ENCODE measurements around the gene SH3RF3. TPM values are rescaled to one million over a fixed set of nuclear protein-coding genes. Genes with fewer than 3 reads are reported as not detected.

The SH3RF3 gene
- total RNA-seq, 2 experiments from 2014 or later, result 1.4 TPM

DNA sequence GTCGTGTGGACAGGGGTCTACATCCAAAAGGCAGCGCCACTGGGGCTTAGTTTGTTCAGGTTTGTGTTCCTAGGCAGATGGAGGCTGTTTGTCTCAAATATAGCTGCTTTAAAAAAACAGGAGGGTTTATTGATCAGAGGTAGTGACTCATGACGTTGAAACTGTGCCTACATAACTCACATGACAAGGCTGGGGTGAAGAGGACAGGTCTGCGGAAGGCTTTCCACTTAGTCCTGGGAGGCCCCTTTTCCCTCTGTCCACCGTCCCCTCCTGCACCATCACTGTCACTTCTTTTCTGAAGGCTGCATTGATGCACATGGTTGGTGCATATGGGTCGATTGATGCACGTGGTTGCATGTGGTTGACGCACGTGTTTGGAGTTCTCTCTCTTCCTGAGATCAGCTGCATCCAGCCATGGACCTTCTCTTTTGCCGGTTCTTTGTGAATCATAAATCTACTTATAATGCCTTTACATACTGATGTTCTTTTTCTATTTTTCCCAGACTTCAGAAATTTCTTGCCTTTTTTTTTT, 10.9 kb downstream of the SH3RF3 start:
- peaks cover 22% of the 10 kb centered on the region for H3K27me3 Mint-ChIP-seq

GRCh38 chr2:109141006-109141600, 12.1 kb downstream of the SH3RF3 start:
- H3K27ac Mint-ChIP-seq, result no peak overlapping the region
- no peaks in the 10 kb centered on the region for H3K9me3 Mint-ChIP-seq (ENCODE audit: low read depth)
- peaks cover 19% of the 10 kb centered on the region for H3K27me3 Mint-ChIP-seq
- no peak overlapping the region for H3K4me3 Mint-ChIP-seq
- intact Hi-C loops (cut with DNase I, micrococcal nuclease), result no loop called here
- ChIA-PET CTCF (no interaction called here), POLR2A (no interaction called here)
- DNase-seq (no peak), ATAC-seq (no peak)
- peaks cover 46% of the 10 kb centered on the region for H3K4me1 Mint-ChIP-seq
- H3K36me3 Mint-ChIP-seq (ENCODE audit: low read depth), result no peaks in the 10 kb centered on the region

More for the DNA sequence above, 10.9 kb downstream of the SH3RF3 start:
- H3K4me3 Mint-ChIP-seq, result no peak overlapping the region
- no peak overlapping the region for H3K27ac Mint-ChIP-seq
- POLR2A ChIA-PET, result no interaction called here
- ATAC-seq (no peak), DNase-seq (no peak)
- no peaks in the 10 kb centered on the region for H3K9me3 Mint-ChIP-seq (ENCODE audit: low read depth)
- peaks cover 41% of the 10 kb centered on the region for H3K4me1 Mint-ChIP-seq
- intact Hi-C loops (cut with DNase I, micrococcal nuclease), result no loop called here
- no peaks in the 10 kb centered on the region for H3K36me3 Mint-ChIP-seq (ENCODE audit: low read depth)
- CTCF ChIA-PET, result interaction anchor here (0.6 kb wide), 1 partner anchor 380 kb away, joined by 3 read pairs; no protein-coding TSS in a partner anchor

DNA sequence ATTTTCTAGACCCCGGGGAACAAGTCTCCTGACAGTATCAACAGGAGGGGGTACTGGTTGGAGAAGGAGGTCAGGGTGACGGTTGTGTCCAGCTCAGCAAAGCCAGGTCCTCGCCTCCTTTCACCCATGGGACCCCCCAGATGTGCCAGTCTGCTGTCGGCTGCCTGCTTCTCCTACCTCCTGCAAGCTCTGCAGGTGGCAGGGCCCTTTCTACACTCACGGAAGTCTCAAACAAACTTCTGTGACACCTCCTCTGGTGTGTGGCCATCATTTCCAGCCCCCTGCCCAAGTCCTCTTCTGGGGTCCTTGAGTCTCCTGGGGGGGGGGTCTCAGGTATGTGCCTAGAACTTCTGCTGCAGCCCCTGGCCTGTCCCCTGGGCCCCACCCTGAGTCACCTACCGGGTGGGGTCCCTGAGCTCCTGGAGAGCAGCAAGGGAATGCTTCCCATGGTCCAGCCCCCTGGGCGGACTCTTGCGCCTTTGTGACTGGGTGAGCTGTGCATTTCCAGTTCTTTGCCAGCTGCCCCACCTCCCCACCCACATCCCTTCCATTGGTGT, 12.8 kb downstream of the SH3RF3 start:
- intact Hi-C loops (cut with DNase I, micrococcal nuclease), result no loop called here
- CTCF ChIA-PET, result no interaction called here
- Mint-ChIP-seq H3K4me1 (peaks cover 46% of the 10 kb centered on the region), H3K27me3 (peaks cover 19% of the 10 kb centered on the region), H3K36me3 (ENCODE audit: low read depth) (no peaks in the 10 kb centered on the region), H3K27ac (no peak overlapping the region), H3K4me3 (no peak overlapping the region), H3K9me3 (ENCODE audit: low read depth) (no peaks in the 10 kb centered on the region)
- ATAC-seq, result no peak
- no peak for DNase-seq
- POLR2A ChIA-PET, result no interaction called here

DNA sequence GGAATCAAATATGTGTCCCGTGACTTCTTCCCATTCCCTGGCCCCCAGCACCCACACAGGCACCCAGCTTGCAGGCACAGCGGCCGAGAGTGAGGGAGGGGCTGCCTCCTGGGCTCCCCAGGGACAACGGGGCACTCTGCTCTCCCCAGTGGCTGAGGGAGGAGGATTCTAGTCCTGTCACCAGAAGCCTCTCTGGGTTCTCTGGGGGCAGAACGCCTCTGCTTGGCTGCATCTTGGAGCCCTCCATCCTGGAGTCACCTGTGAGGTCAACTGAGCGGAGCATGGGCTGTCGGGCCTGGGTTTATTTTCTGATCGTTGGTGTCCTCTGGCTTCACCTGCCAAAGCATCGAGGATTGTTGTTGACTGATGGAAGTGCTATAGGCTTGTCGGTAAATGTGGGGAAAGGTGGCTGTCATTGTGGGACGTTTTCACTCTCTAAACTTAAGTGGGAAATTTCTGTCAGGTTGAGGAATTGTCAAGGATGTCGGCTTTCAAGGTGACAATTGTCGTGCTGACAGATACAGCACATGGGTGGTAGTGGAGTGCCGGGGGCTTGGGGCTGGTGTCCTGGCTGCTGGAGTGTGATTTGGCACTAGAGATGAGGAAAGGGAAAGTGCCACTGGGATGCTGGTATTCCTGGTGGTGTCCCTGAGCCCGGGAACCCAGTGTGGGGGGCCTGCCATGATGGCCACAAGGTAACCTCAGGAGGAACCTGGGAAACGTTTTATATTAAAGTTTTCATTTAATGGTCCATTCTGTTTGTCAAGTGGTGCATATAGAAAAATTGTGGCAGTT, 13.6 kb downstream of the SH3RF3 start:
- no peak overlapping the region for H3K27ac Mint-ChIP-seq
- intact Hi-C loops (cut with DNase I, micrococcal nuclease), result no loop called here
- no peak for DNase-seq
- ChIA-PET CTCF (no interaction called here), POLR2A (no interaction called here)
- no peak overlapping the region for H3K4me3 Mint-ChIP-seq
- no peaks in the 10 kb centered on the region for H3K36me3 Mint-ChIP-seq (ENCODE audit: low read depth)
- ATAC-seq, result no peak
- H3K4me1 Mint-ChIP-seq, result peaks cover 46% of the 10 kb centered on the region
- peaks cover 25% of the 10 kb centered on the region for H3K27me3 Mint-ChIP-seq
- no peaks in the 10 kb centered on the region for H3K9me3 Mint-ChIP-seq (ENCODE audit: low read depth)

GRCh38 chr2:109143214-109144187, 14.5 kb downstream of the SH3RF3 start:
- intact Hi-C loops (cut with DNase I, micrococcal nuclease), result loop anchor here (1.0 kb wide), 1 partner anchor 71 kb away; no protein-coding TSS in a partner anchor
- Mint-ChIP-seq H3K27me3 (peaks cover 22% of the 10 kb centered on the region), H3K36me3 (ENCODE audit: low read depth) (no peaks in the 10 kb centered on the region), H3K4me1 (peaks cover 49% of the 10 kb centered on the region), H3K27ac (peak overlapping the region; percentile 53), H3K4me3 (peak overlapping the region; percentile 18), H3K9me3 (ENCODE audit: low read depth) (no peaks in the 10 kb centered on the region)
- POLR2A ChIA-PET, result no interaction called here
- DNase-seq (peak; percentile 87), ATAC-seq (peak; percentile 91)
- CTCF ChIA-PET, result interaction anchor here (1.1 kb wide), 1 partner anchor 111 kb away, joined by 3 read pairs; no protein-coding TSS in a partner anchor

DNA sequence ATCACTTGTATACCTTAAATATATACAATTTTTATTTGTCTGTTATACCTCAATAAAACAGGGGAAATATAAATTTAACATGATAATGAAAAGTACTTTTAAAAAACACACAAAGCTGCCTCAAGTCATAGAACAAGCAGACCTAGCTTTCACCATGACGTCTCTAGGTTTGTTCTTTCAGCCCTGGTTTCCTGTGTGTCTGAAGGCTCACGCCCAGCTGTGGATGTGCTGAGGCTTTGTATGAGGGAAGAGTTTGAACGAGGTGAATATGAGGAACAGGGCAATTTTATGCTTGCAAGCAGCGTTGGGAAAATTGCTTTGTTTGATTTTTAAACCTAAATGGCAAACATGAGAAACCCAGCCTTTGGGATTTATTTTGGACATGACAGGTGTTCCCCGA, 15.3 kb downstream of the SH3RF3 start:
- no peaks in the 10 kb centered on the region for H3K9me3 Mint-ChIP-seq (ENCODE audit: low read depth)
- intact Hi-C loops (cut with DNase I, micrococcal nuclease), result loop anchor here (1.0 kb wide), 1 partner anchor 70 kb away; no protein-coding TSS in a partner anchor
- POLR2A ChIA-PET, result no interaction called here
- no peak overlapping the region for H3K27ac Mint-ChIP-seq
- CTCF ChIA-PET, result interaction anchor here (1.1 to 1.2 kb wide), 2 partner anchors 112 to 366 kb away, joined by 3 to 4 read pairs; no protein-coding TSS in a partner anchor
- DNase-seq (peak; percentile 37), ATAC-seq (peak; percentile 58)
- no peak overlapping the region for H3K4me3 Mint-ChIP-seq
- H3K36me3 Mint-ChIP-seq (ENCODE audit: low read depth), result no peaks in the 10 kb centered on the region
- H3K27me3 Mint-ChIP-seq, result peaks cover 21% of the 10 kb centered on the region
- peaks cover 48% of the 10 kb centered on the region for H3K4me1 Mint-ChIP-seq

DNA sequence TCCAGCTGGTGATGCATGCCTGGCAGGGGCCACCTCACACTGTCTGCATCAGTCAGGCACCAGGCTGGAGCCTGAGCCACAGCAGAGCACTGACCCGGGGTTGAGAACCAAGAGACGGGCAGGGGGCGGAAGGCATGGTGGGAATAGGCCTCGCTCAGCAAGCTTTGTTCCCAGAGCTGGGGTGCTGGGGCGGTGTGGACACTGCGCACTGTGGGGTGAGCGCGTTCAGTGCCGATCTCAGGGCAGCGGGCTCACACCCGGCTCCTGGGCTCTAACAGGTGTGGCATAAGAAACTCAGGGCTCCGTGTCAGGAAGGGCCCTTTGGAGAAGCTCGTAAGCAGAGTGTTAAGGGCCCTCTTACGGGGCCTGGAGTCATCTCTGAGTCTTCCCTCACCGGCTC, 15.7 kb downstream of the SH3RF3 start:
- no peaks in the 10 kb centered on the region for H3K36me3 Mint-ChIP-seq (ENCODE audit: low read depth)
- POLR2A ChIA-PET, result no interaction called here
- no peak overlapping the region for H3K27ac Mint-ChIP-seq
- DNase-seq, result no peak
- H3K4me3 Mint-ChIP-seq, result no peak overlapping the region
- intact Hi-C loops (cut with DNase I, micrococcal nuclease), result loop anchor here (1.0 kb wide), 1 partner anchor 70 kb away; no protein-coding TSS in a partner anchor
- CTCF ChIA-PET, result interaction anchor here (1.1 to 1.2 kb wide), 2 partner anchors 112 to 366 kb away, joined by 3 to 4 read pairs; no protein-coding TSS in a partner anchor
- ATAC-seq, result no peak
- peaks cover 47% of the 10 kb centered on the region for H3K4me1 Mint-ChIP-seq
- H3K27me3 Mint-ChIP-seq, result peaks cover 20% of the 10 kb centered on the region
- no peaks in the 10 kb centered on the region for H3K9me3 Mint-ChIP-seq (ENCODE audit: low read depth)

DNA sequence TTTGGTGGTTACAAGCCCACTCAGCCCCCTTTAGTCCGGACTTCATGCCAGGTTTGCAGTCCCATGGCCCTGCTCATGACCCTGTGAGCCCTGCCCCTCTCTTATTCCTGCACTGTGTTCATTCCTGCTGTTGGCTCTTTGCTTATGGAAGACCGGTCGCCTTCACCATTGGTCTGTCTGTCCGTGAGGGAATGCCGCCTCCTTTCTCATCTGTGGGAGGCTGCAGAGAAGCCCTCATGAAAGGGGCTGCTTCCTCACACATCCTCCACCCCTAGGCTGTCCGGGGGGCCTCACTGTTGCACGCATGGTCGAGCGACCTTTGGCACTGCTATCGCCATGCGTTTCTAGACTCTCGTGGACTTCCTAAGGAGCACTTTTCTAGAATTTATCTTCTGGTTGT, 16.3 kb downstream of the SH3RF3 start:
- intact Hi-C loops (cut with DNase I, micrococcal nuclease), result no loop called here
- peaks cover 23% of the 10 kb centered on the region for H3K27me3 Mint-ChIP-seq
- no peaks in the 10 kb centered on the region for H3K9me3 Mint-ChIP-seq (ENCODE audit: low read depth)
- CTCF ChIA-PET, result interaction anchor here (1.2 kb wide), 1 partner anchor 365 kb away, joined by 4 read pairs; no protein-coding TSS in a partner anchor
- no peak for DNase-seq
- ATAC-seq, result no peak
- H3K4me3 Mint-ChIP-seq, result no peak overlapping the region
- no peak overlapping the region for H3K27ac Mint-ChIP-seq
- no peaks in the 10 kb centered on the region for H3K36me3 Mint-ChIP-seq (ENCODE audit: low read depth)
- H3K4me1 Mint-ChIP-seq, result peaks cover 47% of the 10 kb centered on the region
- POLR2A ChIA-PET, result no interaction called here

DNA sequence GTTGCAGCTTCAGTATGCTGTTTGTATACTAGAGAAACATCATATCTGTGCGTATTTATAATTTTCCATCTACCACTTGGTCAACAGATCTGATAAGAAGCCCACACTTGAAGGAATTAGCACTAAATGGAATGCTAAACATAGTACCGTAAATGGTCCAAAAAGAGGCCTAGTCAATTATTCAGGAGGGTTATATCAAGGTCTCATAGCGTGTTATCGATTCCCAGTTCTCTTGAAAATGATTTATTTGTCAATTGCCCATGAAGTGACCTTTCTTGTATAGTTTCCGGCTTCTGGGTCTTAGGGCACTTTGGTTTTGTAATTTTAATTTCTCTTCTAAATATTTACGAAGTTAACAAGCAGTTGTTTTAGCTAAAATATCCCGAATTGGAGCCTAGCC, 18.4 kb downstream of the SH3RF3 start:
- no peaks in the 10 kb centered on the region for H3K9me3 Mint-ChIP-seq (ENCODE audit: low read depth)
- H3K27me3 Mint-ChIP-seq, result peaks cover 19% of the 10 kb centered on the region
- POLR2A ChIA-PET, result no interaction called here
- ATAC-seq, result no peak
- H3K36me3 Mint-ChIP-seq (ENCODE audit: low read depth), result no peaks in the 10 kb centered on the region
- intact Hi-C loops (cut with DNase I, micrococcal nuclease), result no loop called here
- peaks cover 52% of the 10 kb centered on the region for H3K4me1 Mint-ChIP-seq
- no peak for DNase-seq
- CTCF ChIA-PET, result interaction anchor here (0.7 to 1.2 kb wide), 4 partner anchors 76 to 366 kb away, joined by 3 to 4 read pairs (median 3); no protein-coding TSS in a partner anchor
- no peak overlapping the region for H3K4me3 Mint-ChIP-seq
- H3K27ac Mint-ChIP-seq, result no peak overlapping the region

GRCh38 chr2:109148117-109148746, 19.2 kb downstream of the SH3RF3 start:
- ChIA-PET POLR2A (no interaction called here), CTCF (interaction anchor here (0.7 to 1.2 kb wide), 4 partner anchors 75 to 366 kb away, joined by 3 to 4 read pairs (median 3); no protein-coding TSS in a partner anchor)
- Mint-ChIP-seq H3K27ac (no peak overlapping the region), H3K4me3 (no peak overlapping the region), H3K9me3 (ENCODE audit: low read depth) (no peaks in the 10 kb centered on the region), H3K27me3 (peaks cover 15% of the 10 kb centered on the region), H3K4me1 (peaks cover 44% of the 10 kb centered on the region), H3K36me3 (ENCODE audit: low read depth) (no peaks in the 10 kb centered on the region)
- DNase-seq (no peak), ATAC-seq (no peak)
- intact Hi-C loops (cut with DNase I, micrococcal nuclease), result no loop called here

Data from activated CD4-positive, alpha-beta T cell treated with anti-CD3 and anti-CD28 coated beads for 36 hours (primary cell).